K562 (cell line): ENCODE measurements around the gene MYMX. TPM values are rescaled to one million over a fixed set of nuclear protein-coding genes. Genes with fewer than 3 reads are reported as not detected.

Source experiments
- ATAC-seq: fragments of 200-7000 bp; cut with Tn5 transposase; 3 replicates; pipeline ENCODE4 v1.9.1; 2020; ENCODE audit warnings: moderate library complexity
- BruUV-seq: library from RNA; stranded (reverse); fragments of 400-500 nt; replicated peaks from 2 replicates; lab custom pipeline; 2021; lab: Mats Ljungman, UMichigan
- CTCF ChIA-PET: fragments of 300-600 bp; formaldehyde crosslinking; extraction: SDS; loops from one replicate; lab custom pipeline; 2021; ENCODE audit warnings: low intra/inter-chr PET ratio; lab: Yijun Ruan, JAX
- POLR2A ChIA-PET: fragments of 300-600, 350-650 bp; sonication (Branson Sonifier 250); formaldehyde crosslinking; extraction: SDS; loops from one replicate; lab custom pipeline; 2021; ENCODE audit warnings: antibody characterized with exemption, inconsistent platforms; lab: Yijun Ruan, JAX
- DNase-seq, 4 experiments: peaks; one replicate each; pipeline versions ENCODE4 v3.0.0 to v3.0.0-alpha.2; 2011 to 2018; ENCODE audit warnings: low spot score in 3 of 4, mixed read lengths in 3 of 4; ENCODE audit errors: extremely low read depth in 1 of 4
- FAIRE-seq: peaks from 2 replicates; lab custom pipeline; 2011; peaks lifted over from hg19 to GRCh38; lab: Jason Lieb, UNC
- H2AFZ ChIP-seq: 2 replicates; pipeline ENCODE4 v1.6.0; 2011; ENCODE audit warnings: low read depth, low read length, control low read depth, inconsistent platforms
- H3K27ac ChIP-seq: fragments of 200-600 bp; 3 replicates; pipeline ENCODE4 v1.8.0; 2011; ENCODE audit warnings: low read depth, mild to moderate bottlenecking, control low read depth, inconsistent platforms, low read length, moderate library complexity, mixed read lengths; ENCODE audit errors: extremely low read depth
- H3K27me3 ChIP-seq, 2 experiments: fragments of 300-600 bp in 1 of 2; 2 replicates in 1 of 2; 3 replicates in 1 of 2; pipeline versions ENCODE4 v1.6.0 to v1.8.0; 2011; ENCODE audit warnings: inconsistent platforms in 2 of 2, low read length in 2 of 2, mild to moderate bottlenecking in 1 of 2, mixed read lengths in 1 of 2, moderate library complexity in 1 of 2; ENCODE audit not compliant: control insufficient read depth in 2 of 2, insufficient read depth in 2 of 2
- H3K36me3 ChIP-seq: fragments of 300-600 bp; 3 replicates; pipeline ENCODE4 v1.8.0; 2011; ENCODE audit warnings: mild to moderate bottlenecking, low read length, inconsistent platforms; ENCODE audit not compliant: control insufficient read depth, insufficient read depth
- H3K4me1 ChIP-seq, 2 experiments: fragments of 200-600 bp in 1 of 2; replicated peaks in 1 of 2; 2 replicates in 1 of 2; 3 replicates in 1 of 2; pipeline versions ENCODE4 v1.5.1 to v1.8.0; 2011; ENCODE audit warnings: inconsistent platforms in 2 of 2, low read length in 2 of 2, mild to moderate bottlenecking in 1 of 2, mixed read lengths in 1 of 2, moderate library complexity in 1 of 2; ENCODE audit not compliant: control insufficient read depth in 2 of 2, insufficient read depth in 2 of 2
- H3K4me2 ChIP-seq: 2 replicates; pipeline ENCODE4 v1.6.1; 2011; ENCODE audit warnings: low read length, control low read depth, inconsistent platforms, mixed read lengths; ENCODE audit not compliant: insufficient read depth
- H3K4me3 ChIP-seq: fragments of 200-600 bp; sonication (generic), shearing (Covaris generic); 2 replicates; pipeline ENCODE4 v1.5.1; 2016; ENCODE audit warnings: control low read depth, inconsistent platforms
- H3K79me2 ChIP-seq: fragments of 200-600 bp; 3 replicates; pipeline ENCODE4 v1.8.0; 2011; ENCODE audit warnings: low read length, inconsistent platforms; ENCODE audit not compliant: control insufficient read depth, insufficient read depth
- H3K9ac ChIP-seq, 2 experiments: 2 replicates each; pipeline versions ENCODE4 v1.6.0 to v1.6.1; 2011; ENCODE audit warnings: low read depth in 2 of 2, low read length in 2 of 2, control low read depth in 1 of 2, inconsistent platforms in 1 of 2, mild to moderate bottlenecking in 1 of 2, mixed read lengths in 1 of 2; ENCODE audit not compliant: insufficient read depth in 1 of 2
- H3K9me1 ChIP-seq: one replicate; pipeline ENCODE4 v1.6.0; 2011; ENCODE audit warnings: inconsistent platforms, mild to moderate bottlenecking, low read length, moderate library complexity; ENCODE audit not compliant: control insufficient read depth, insufficient read depth
- H3K9me3 ChIP-seq: replicated peaks from 2 replicates; pipeline ENCODE4 v1.5.1; 2011; ENCODE audit warnings: low read depth, low read length, inconsistent platforms; ENCODE audit not compliant: control insufficient read depth, insufficient read depth
- H4K20me1 ChIP-seq: replicated peaks from 2 replicates; pipeline ENCODE4 v1.6.1; 2011; ENCODE audit warnings: low read length, inconsistent platforms, mixed read lengths; ENCODE audit not compliant: control insufficient read depth, insufficient read depth
- BHLHE40 ChIP-seq: IDR thresholded peaks from 2 replicates; pipeline ENCODE4 v1.6.1; 2011; ENCODE audit warnings: low read length, improper control_type of control experiment
- CBX1 ChIP-seq: sonication (generic); IDR thresholded peaks from 2 replicates; pipeline ENCODE4 v1.6.1; 2016; ENCODE audit warnings: antibody characterized with exemption, low read depth, mild to moderate bottlenecking
- CREM ChIP-seq: IDR thresholded peaks from 2 replicates; pipeline ENCODE4 v1.6.1; 2014; ENCODE audit warnings: antibody characterized with exemption, low read depth
- NR2C2 ChIP-seq, 2 experiments: fragments of 200-800 bp in 1 of 2; sonication (Bioruptor generic) in 1 of 2; sonication (generic) in 1 of 2; formaldehyde crosslinking in 1 of 2; IDR thresholded peaks; 2 replicates each; pipeline versions ENCODE4 v1.6.1 to v1.8.0; 2016 to 2022; ENCODE audit warnings: mild to moderate bottlenecking in 1 of 2, missing compliant biosample characterization in 1 of 2, missing genetic modification characterization in 1 of 2, missing genetic modification reagents in 1 of 2
- SREBF2 ChIP-seq: sonication (generic); formaldehyde crosslinking; IDR thresholded peaks from 2 replicates; pipeline ENCODE4 v1.4.0; 2020; ENCODE audit warnings: mild to moderate bottlenecking, missing genetic modification reagents
- TEAD1 ChIP-seq, 2 experiments: fragments of 450-650 bp in 1 of 2; sonication (generic) in 1 of 2; formaldehyde crosslinking; IDR thresholded peaks; 2 replicates each; pipeline versions ENCODE4 v1.4.0 to v1.8.0; 2020 to 2022; ENCODE audit warnings: mild to moderate bottlenecking in 2 of 2, missing genetic modification reagents in 1 of 2
- ZBTB7A ChIP-seq: IDR thresholded peaks from 2 replicates; pipeline ENCODE4 v1.6.1; 2011; ENCODE audit warnings: low read depth, mild to moderate bottlenecking, low read length, moderate library complexity, borderline replicate concordance; ENCODE audit not compliant: control insufficient read depth
- WGBS: fragments of 100-300 bp; shearing (Covaris generic); methylation state at CpG from one replicate; pipeline ENCODE4 v1.1.6; 2016; ENCODE audit warnings: low coverage, mixed read lengths; ENCODE audit not compliant: insufficient coverage; ENCODE audit errors: missing lambda C conversion rate; 5-methylcytosine and 5-hydroxymethylcytosine counted together
- in situ Hi-C: fragments of 300-500 bp; cut with MboI; formaldehyde crosslinking; loops from 4 replicates; pipeline ENCODE4 v1.15.0; 2018; ENCODE audit warnings: inconsistent platforms, mixed read lengths
- intact Hi-C: fragments of 100-400 bp; cut with micrococcal nuclease; formaldehyde crosslinking; loops from 2 replicates; pipeline ENCODE4 v1.14.2; 2022
- polyA plus RNA-seq, 8 experiments: library from polyadenylated mRNA; depleted of rRNA in 4 of 8; stranded (reverse) in 5 of 8; unstranded in 3 of 8; fragments of >200 nt; fragmentation: Nextera tagmentation in 2 of 8; fragmentation: Illumina TruSeq in 1 of 8; extraction: Ambion mirVana in 2 of 8; extraction: Trizol in 1 of 8; gene quantifications; 2 replicates each; pipeline versions ENCODE4 v1.2.1 to v1.2.3, GENCODE V29; 2011 to 2014; ENCODE audit warnings: inconsistent platforms in 1 of 8, missing spikeins in 1 of 8
- total RNA-seq, 7 experiments: library from RNA; depleted of rRNA in 6 of 7; stranded (reverse); fragments of >200 nt in 6 of 7; fragmentation: Illumina TruSeq in 2 of 7; extraction: Trizol in 2 of 7; gene quantifications; 2 replicates each; pipeline versions ENCODE4 v1.2.1 to v1.2.3, GENCODE V29; 2011 to 2021; ENCODE audit warnings: low replicate concordance in 1 of 7
- TF ChIP-seq, protein P1 (sequence below): sonication (generic); formaldehyde crosslinking; IDR thresholded peaks from 2 replicates; pipeline ENCODE4 v1.8.0; 2022; ENCODE audit warnings: mild to moderate bottlenecking, low read depth, missing genetic modification reagents
- TF ChIP-seq, protein P2 (sequence below): sonication (generic); formaldehyde crosslinking; IDR thresholded peaks from 2 replicates; pipeline ENCODE4 v1.8.1; 2022; ENCODE audit warnings: missing genetic modification reagents

Gene MYMX
- total and polyA plus RNA-seq, 9 of the 15 experiments (the other 6 are each of a cell fraction or from before 2014, with no cell fraction given): 0.12 TPM; not detected in 8

DNA sequence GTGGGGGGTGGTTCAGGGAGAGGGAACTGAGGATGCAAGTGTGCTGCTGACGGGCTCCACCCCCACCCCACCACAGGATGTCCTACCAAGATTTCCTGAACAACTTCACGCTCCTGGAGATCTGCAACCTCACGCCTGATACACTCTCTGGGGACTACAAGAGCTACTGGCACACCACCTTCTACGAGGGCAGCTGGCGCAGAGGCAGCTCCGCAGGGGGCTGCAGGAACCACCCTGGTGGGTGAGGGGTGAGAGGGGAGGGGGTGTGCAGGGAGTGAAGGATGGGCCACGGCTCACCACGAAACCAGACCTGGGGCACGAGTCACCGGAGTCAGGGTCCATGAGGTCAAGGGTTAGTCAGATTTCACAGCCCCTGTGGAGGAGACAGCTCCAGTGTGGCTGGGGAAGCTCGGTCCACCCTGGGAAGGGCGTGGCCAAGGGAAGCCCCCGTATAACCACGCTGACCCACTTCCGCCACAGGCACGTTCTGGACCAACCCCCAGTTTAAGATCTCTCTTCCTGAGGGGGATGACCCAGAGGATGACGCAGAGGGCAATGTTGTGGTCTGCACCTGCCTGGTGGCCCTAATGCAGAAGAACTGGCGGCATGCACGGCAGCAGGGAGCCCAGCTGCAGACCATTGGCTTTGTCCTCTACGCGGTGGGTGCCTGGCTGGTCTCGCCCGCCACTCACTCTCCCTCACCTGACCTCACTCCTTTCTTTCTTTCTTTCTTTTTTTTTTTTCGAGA lies 39.8 kb upstream of the MYMX start:
- ChIA-PET CTCF (no interaction called here), POLR2A (interaction anchor here (0.5 to 1.5 kb wide), 6 partner anchors 10 to 269 kb away, joined by 3 to 7 read pairs (median 4); partner anchors contain the start of gene HSP90AB1)
- Histone ChIP-seq H3K36me3 (no peaks in the 10 kb centered on the region), H2AFZ (no peak overlapping the region), H3K9me1 (no peaks in the 10 kb centered on the region), H3K27me3 (peaks cover 2 to 21% of the 10 kb centered on the region in 2 experiments; a peak in 2 of 5 replicates), H3K4me2 (no peak overlapping the region; the same call in 1 of the 2 replicates), H3K4me1 (peaks cover 2 to 18% of the 10 kb centered on the region in 2 experiments; a peak in 3 of 5 replicates), H3K9ac (peak overlapping the region in 1 of 2 experiments; percentile 38; a peak in 1 of 4 replicates), H3K4me3 (no peak overlapping the region), H3K9me3 (no peaks in the 10 kb centered on the region), H3K79me2 (no peaks in the 10 kb centered on the region), H3K27ac (no peak overlapping the region), H4K20me1 (no peaks in the 10 kb centered on the region)
- FAIRE-seq (no peak), DNase-seq (no peak), ATAC-seq (no peak)
- no TSS peak for BruUV-seq
- WGBS: 18% methylated on average over 23 of the region's 24 CpGs
- in situ Hi-C loops: no loop called here
- intact Hi-C loops: no loop called here
- TF ChIP-seq TEAD1 (CRISPR knock-in tag; IDR thresholded peaks at IDR 0.05) (no peak), SREBF2 (CRISPR knock-in tag) (no peak), CREM (0 out of 2 replicates have a peak, but pooled peaks have one; percentile 14), NR2C2 (CRISPR knock-in tag; IDR thresholded peaks at IDR 0.05) (peak; percentile 56; the same call in 1 of the 2 replicates), NR2C2 (tag; IDR thresholded peaks at IDR 0.05) (no peak), CBX1 (no peak), ZBTB7A (peak; percentile 55; the same call in 1 of the 2 replicates), BHLHE40 (peak; percentile 13; the same call in 1 of the 2 replicates)
- TF ChIP-seq, protein P1, sequence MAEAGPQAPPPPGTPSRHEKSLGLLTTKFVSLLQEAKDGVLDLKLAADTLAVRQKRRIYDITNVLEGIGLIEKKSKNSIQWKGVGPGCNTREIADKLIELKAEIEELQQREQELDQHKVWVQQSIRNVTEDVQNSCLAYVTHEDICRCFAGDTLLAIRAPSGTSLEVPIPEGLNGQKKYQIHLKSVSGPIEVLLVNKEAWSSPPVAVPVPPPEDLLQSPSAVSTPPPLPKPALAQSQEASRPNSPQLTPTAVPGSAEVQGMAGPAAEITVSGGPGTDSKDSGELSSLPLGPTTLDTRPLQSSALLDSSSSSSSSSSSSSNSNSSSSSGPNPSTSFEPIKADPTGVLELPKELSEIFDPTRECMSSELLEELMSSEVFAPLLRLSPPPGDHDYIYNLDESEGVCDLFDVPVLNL: peak; percentile 46; the same call in 1 of the 2 replicates
- TF ChIP-seq, protein P2, sequence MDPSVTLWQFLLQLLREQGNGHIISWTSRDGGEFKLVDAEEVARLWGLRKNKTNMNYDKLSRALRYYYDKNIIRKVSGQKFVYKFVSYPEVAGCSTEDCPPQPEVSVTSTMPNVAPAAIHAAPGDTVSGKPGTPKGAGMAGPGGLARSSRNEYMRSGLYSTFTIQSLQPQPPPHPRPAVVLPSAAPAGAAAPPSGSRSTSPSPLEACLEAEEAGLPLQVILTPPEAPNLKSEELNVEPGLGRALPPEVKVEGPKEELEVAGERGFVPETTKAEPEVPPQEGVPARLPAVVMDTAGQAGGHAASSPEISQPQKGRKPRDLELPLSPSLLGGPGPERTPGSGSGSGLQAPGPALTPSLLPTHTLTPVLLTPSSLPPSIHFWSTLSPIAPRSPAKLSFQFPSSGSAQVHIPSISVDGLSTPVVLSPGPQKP (CRISPR knock-in tag): no peak
